D721Med (cell line): ENCODE measurements around the gene MOB4.

ENCODE experiments used
- DNase-seq: peaks from one replicate; pipeline ENCODE4 v3.0.0; 2011; ENCODE audit warnings: low spot score; ENCODE audit not compliant: insufficient read length
- FAIRE-seq: peaks from 2 replicates; lab custom pipeline; 2011; peaks lifted over from hg19 to GRCh38; lab: Jason Lieb, UNC
- CTCF ChIP-seq: IDR thresholded peaks from 2 replicates; pipeline ENCODE4 v1.5.1; 2012; ENCODE audit warnings: mild to moderate bottlenecking, control low read depth; ENCODE audit not compliant: insufficient read depth; ENCODE audit errors: missing control alignments

The MOB4 gene

DNA sequence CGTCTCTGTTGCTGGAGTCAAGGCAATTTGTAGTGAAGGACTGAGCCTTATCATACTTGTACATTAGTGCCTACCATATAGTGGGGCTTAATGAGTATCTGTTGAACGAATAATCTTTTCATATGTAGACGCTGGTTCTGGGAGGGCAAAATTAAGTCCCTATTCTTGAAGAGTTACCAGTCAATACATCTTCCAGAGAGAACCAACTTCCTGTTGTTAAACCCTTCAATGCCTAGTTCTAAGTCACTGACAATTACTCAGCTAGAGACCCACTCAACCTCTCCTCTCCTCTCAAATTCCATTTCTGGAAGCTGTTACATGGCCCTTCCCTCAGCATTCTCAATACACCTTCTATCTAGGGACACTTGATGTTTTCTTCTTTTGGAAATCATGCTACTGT, 1.1 kb upstream of the MOB4 start:
- DNase-seq (no peak), FAIRE-seq (no peak)
- no peak for TF ChIP-seq CTCF

DNA sequence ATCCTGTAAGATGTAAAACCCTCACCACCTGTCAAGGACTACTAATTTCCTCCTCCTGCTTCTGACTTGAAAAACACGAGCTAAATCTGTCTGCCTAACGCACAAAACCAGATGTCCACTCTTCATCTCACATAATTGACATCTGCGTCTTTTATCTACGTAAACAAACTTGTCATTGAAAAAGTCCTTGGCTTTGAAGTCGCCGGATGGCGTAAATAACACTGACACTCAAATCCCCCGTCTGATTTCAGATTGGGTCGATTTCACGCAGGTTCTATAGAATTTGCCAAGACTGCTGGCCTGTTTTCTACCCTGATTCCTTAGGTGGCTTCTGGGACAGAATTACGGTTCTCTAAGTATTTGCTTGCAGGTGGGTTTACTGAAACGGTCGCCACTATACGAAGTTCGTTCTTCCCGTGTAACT, 539 bp upstream of the MOB4 start:
- DNase-seq (no peak), FAIRE-seq (peak; percentile 94)
- no peak for TF ChIP-seq CTCF

DNA sequence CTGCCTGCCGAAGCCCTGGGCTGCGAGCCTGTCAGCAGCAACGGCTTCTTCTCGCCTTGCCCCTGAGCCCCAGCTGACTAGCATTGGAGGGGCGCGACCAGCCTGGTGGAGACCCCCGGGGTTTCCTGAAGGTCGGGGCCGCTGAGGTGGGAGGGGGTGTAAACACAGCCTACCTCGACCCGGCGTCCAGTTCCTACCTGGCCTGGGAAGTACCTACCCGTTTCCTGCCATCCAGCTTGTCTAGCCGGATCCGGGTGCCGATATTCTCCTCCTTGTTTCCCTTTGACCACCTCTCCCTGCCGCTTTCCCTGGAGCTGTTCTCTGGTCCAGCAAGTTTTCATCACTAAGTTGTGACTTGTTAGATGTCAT, 511 bp downstream of the MOB4 start:
- FAIRE-seq (no peak), DNase-seq (no peak)
- no peak for TF ChIP-seq CTCF

DNA sequence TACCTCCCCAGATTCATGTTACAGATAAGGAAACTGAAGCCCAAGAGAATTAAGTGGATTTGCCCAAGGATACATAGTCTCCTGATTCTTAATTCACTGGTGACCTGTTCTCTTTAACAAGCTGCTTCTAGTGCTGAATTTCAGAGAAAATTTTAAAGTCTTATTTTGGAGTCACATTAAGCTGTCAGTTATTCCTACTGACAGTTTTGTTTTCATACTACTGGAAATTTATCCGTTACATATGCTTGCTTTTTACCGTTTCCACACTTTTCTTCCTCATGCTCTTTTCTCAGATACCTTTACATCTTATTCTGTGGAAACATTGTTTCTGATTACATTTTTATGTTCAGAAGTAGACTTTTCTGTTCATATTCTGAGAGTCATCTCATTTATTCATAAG, 1.3 kb downstream of the MOB4 start:
- no peak for FAIRE-seq
- no peak for TF ChIP-seq CTCF
- no peak for DNase-seq

DNA sequence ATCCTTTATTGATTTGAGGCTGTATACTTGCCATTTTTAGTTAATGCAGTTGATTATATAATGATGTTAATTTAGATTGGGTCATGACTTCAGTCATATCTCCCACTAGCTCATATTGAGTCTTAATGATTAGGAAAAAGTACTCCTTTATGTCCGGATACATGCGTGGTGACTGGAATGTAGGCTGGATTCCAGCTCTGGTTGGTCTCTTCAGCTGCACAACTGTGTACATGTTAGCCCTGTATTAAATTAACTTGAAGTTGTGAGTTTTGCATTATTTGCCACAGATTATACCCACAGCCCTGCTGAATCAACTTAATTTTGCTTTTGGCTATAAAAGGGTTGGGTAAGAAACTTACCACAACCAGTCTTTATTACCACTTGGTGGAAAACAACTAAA, 22.5 kb downstream of the MOB4 start:
- no peak for TF ChIP-seq CTCF
- no peak for DNase-seq
- FAIRE-seq, result no peak

DNA sequence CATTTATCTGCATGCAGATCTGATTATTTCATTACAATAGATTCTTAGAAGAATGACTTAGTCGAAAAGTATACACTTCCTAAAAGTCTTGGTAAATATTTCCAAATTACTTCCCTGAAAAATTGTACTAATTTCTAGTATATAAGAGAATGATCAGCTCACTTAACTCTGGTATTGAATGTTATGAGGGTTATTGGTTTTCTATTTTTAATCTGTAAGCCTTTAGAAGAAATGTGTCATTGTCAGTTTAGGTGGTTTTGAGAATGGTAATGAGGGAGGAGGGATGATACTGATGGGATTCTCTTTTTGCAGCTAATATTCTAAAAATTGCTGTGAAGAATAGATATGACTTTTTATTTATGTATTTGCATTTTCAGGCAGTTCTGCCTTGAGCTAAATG, 23.9 kb downstream of the MOB4 start:
- no peak for DNase-seq
- TF ChIP-seq CTCF, result no peak
- no peak for FAIRE-seq

DNA sequence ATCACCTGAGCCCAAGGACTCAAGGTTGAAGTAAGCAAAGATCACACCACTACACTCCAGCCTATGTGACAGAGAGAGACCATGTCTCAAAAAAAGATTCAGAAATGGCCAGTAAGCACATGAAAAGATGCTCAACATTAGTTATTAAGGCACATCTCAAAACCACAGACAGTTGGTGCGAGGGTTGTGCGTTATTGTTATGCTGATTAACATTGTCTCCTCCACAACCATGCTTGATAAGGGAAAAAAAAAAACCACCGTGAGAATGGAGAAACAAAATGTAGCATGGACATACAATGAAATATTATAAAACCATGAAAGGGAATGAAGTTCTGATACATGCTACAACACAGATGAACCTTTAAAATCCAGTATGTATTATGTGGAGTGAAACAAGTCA, 27.3 kb downstream of the MOB4 start:
- DNase-seq, result no peak
- no peak for TF ChIP-seq CTCF
- peak; percentile 56 for FAIRE-seq
